Ovary (tissue), 9 donors: ENCODE results near the gene RILPL2. TPM values are rescaled to one million over a fixed set of nuclear protein-coding genes. Genes with fewer than 3 reads are reported as not detected.
A peak's percentile ranks its signal among the peaks of the same experiment; 100 is the strongest.

Experiments used
- DNase-seq, 5 donors: peaks; one replicate each; pipeline ENCODE4 v3.0.0-alpha.2; 2019 to 2020
- H3K27ac ChIP-seq, 2 donors: fragments of 200-600 bp; one replicate each; pipeline versions ENCODE4 v1.5.1 to v1.8.0; 2019 to 2022
- H3K27me3 ChIP-seq: fragments of 200-600 bp; one replicate; pipeline ENCODE4 v1.8.0; 2022
- H3K36me3 ChIP-seq: fragments of 200-600 bp; sonication (generic); one replicate; pipeline ENCODE4 v1.5.1; 2019
- H3K4me1 ChIP-seq: one replicate; pipeline ENCODE4 v1.8.1; 2013; ENCODE audit warnings: mild to moderate bottlenecking, moderate library complexity; ENCODE audit not compliant: insufficient read depth
- H3K4me3 ChIP-seq: fragments of 200-600 bp; sonication (generic); one replicate; pipeline ENCODE4 v1.5.1; 2017
- H3K9me3 ChIP-seq, 2 donors: fragments of 200-600 bp in 1 of 2; sonication (generic) in 1 of 2; one replicate each; pipeline versions ENCODE4 v1.5.1 to v1.8.1; 2013 to 2019; ENCODE audit warnings: mild to moderate bottlenecking in 1 of 2, moderate library complexity in 1 of 2
- EP300 ChIP-seq: sonication (generic); formaldehyde crosslinking; IDR thresholded peaks from one replicate; pipeline ENCODE4 v1.6.1; 2017; ENCODE audit warnings: antibody characterized with exemption
- POLR2A ChIP-seq: fragments of 450-650 bp; IDR thresholded peaks from one replicate; pipeline ENCODE4 v1.6.1; 2017; ENCODE audit warnings: antibody characterized with exemption, mild to moderate bottlenecking, moderate library complexity
- WGBS, 3 donors: extraction: QIAGEN DNeasy Blood & Tissue Kit in 1 of 3; methylation state at CpG; one replicate each; pipeline versions ENCODE4 v1.1.5 to v1.1.7; 2013 to 2017; 5-methylcytosine and 5-hydroxymethylcytosine counted together
- intact Hi-C, 4 donors: fragments of 100-400 bp; cut with DNase I; formaldehyde crosslinking; loops; one replicate each; pipeline versions ENCODE4 v1.11.0 to v1.15.1; 2022 to 2023
- polyA plus RNA-seq, 2 donors: library from polyadenylated mRNA; stranded (reverse); fragments of 200-250 nt in 1 of 2; fragments of 350-450 nt in 1 of 2; fragmentation: Illumina TruSeq in 1 of 2; extraction: RNeasy Lipid Tissue Mini Kit (QIAGEN cat#74804) in 1 of 2; gene quantifications; one replicate each; pipeline ENCODE4 v1.2.3, GENCODE V29; 2013 to 2014
- total RNA-seq, 7 donors: library from RNA; depleted of rRNA in 2 of 7; stranded (reverse); fragments of >200 nt in 2 of 7; fragmentation: NEBNext Ultra II Directional in 3 of 7; extraction: Animal tissue kit (Norgen Biotek cat#: 25700) in 3 of 7; gene quantifications; one replicate each; pipeline versions ENCODE4 v1.1.0 to v1.2.4, GENCODE V29; 2016 to 2023
- TF ChIP-seq, protein P1 (sequence below), 3 donors: fragments of 450-650 bp in 2 of 3; fragments of 200-600 bp in 1 of 3; IDR thresholded peaks; one replicate each; pipeline versions ENCODE4 v1.5.1 to v1.8.0; 2016 to 2022; ENCODE audit warnings: antibody characterized with exemption in 3 of 3, mild to moderate bottlenecking in 1 of 3
- donor health status: DM: no; HTN: no; CAD: no; lungs with moderate emphysema.
- donor health status: DM: no; HTN: no; CAD: no.
- donor health status: Bipolar disorder and iron deficiency.
- donor health status: DM: yes; HTN: yes; CAD: no.
- donor health status: DM: no; HTN: no; CAD: no.
- donor health status: DM: yes; HTN: yes; CAD: no.

The RILPL2 gene
- total and polyA plus RNA-seq, 9 donors = 4.6 to 8.7 (median 5.8) TPM

DNA sequence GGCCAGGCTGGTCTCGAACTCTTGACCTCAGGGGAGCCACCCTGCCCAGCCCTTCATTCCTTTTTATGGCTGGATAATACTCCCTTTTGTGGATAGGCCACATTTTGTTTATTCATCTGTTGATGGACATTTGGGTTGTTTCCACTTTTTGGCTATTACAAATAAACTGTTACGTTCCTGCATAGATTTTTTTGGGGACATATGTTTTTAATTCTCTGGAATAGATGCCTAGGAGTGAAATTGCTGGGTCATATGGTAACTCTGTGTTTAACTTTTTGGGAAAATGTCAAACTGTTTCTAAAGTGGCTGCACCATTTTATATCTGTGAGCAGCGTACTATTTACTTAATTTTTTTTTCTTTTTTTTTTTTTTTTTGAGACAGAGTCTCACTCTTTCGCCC, 42.7 kb downstream of the RILPL2 start:
- Histone ChIP-seq H3K4me3 (no peak overlapping the region), H3K36me3 (no peaks in the 10 kb centered on the region), H3K9me3 (no peaks in the 10 kb centered on the region), H3K27ac (no peak overlapping the region), H3K4me1 (peaks cover 6% of the 10 kb centered on the region), H3K27me3 (no peaks in the 10 kb centered on the region)
- intact Hi-C loops = no loop called here
- WGBS, 3 donors = 83 to 88% (median 86%) methylated on average over 4 of the region's 4 CpGs
- no peak for DNase-seq
- TF ChIP-seq EP300 (no peak), POLR2A (no peak)
- TF ChIP-seq, protein P1, sequence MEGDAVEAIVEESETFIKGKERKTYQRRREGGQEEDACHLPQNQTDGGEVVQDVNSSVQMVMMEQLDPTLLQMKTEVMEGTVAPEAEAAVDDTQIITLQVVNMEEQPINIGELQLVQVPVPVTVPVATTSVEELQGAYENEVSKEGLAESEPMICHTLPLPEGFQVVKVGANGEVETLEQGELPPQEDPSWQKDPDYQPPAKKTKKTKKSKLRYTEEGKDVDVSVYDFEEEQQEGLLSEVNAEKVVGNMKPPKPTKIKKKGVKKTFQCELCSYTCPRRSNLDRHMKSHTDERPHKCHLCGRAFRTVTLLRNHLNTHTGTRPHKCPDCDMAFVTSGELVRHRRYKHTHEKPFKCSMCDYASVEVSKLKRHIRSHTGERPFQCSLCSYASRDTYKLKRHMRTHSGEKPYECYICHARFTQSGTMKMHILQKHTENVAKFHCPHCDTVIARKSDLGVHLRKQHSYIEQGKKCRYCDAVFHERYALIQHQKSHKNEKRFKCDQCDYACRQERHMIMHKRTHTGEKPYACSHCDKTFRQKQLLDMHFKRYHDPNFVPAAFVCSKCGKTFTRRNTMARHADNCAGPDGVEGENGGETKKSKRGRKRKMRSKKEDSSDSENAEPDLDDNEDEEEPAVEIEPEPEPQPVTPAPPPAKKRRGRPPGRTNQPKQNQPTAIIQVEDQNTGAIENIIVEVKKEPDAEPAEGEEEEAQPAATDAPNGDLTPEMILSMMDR (IDR thresholded peaks at IDR 0.05) = no peak

DNA sequence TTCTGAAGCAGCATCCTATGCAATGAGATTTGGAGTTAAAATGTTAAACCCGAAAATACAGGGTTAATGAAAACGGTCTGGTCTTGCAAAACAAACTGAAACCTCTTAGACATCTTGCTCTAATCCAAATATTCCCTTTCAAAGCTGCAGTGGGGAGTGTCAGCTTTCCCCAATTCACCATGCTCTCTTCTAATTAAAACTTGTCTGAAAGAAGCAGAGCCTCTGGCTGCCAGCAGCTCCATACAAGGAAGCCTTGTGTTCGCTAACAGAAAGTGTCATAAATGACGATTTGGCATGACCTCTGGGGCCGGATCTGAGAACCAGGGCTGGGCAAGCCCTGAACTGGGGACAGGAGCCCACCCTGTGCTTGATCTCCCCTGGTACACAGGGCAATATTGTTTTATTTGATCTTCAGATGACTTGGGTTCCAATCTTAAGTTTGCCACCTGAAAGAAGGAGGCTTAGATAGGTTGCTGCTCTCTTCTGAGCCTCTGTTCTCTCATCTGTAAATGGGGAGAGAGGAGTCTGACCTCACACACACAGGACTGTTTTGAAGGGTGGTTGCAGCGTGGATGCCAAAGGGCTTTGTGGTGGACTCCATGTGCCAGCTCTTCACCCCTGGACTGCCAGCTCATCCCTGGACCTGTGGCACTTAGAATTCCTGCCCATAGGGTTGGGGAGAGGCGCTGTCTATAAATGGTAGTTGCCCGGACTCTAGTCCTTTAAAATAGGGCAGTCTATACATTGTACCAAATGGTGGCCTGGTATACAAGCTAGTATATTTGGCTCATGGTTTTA, 44.7 kb downstream of the RILPL2 start:
- Histone ChIP-seq H3K27ac (no peak overlapping the region), H3K9me3 (no peaks in the 10 kb centered on the region), H3K4me1 (peaks cover 8% of the 10 kb centered on the region), H3K4me3 (no peak overlapping the region), H3K36me3 (no peaks in the 10 kb centered on the region), H3K27me3 (no peaks in the 10 kb centered on the region)
- intact Hi-C loops = no loop called here
- no peak for DNase-seq
- WGBS, 3 donors = 76 to 77% (median 77%) methylated on average over 8 of the region's 8 CpGs
- TF ChIP-seq POLR2A (no peak), EP300 (no peak)
- TF ChIP-seq, protein P1 (IDR thresholded peaks at IDR 0.05) = no peak

GRCh38 chr12:123390498-123391426, 45.7 kb downstream of the RILPL2 start:
- Histone ChIP-seq H3K4me3 (peak overlapping the region; percentile 44), H3K4me1 (peaks cover 8% of the 10 kb centered on the region), H3K27me3 (no peaks in the 10 kb centered on the region), H3K9me3 (no peaks in the 10 kb centered on the region), H3K36me3 (no peaks in the 10 kb centered on the region), H3K27ac (peak overlapping the region in 1 of 2 donors; percentile 76)
- TF ChIP-seq POLR2A = no peak
- intact Hi-C loops = no loop called here
- no peak for DNase-seq
- WGBS, 3 donors = 57 to 61% (median 58%) methylated on average over 23 of the region's 23 CpGs

GRCh38 chr12:123389560-123390351, 46.7 kb downstream of the RILPL2 start:
- H3K4me1 ChIP-seq = peaks cover 8% of the 10 kb centered on the region
- TF ChIP-seq, protein P1 (IDR thresholded peaks at IDR 0.05) = no peak
- TF ChIP-seq POLR2A (no peak), EP300 (no peak)
- H3K4me3 ChIP-seq = peak overlapping the region; percentile 44
- intact Hi-C loops = loop anchor here in 1 of 4 donors (2.0 kb wide), 1 partner anchor 25 kb away; the partner anchor contains the start of gene SBNO1
- peak overlapping the region; percentile 74 to 76 for H3K27ac ChIP-seq
- peak in 4 of 5 donors; percentile 25 to 60 (median 44) for DNase-seq
- no peaks in the 10 kb centered on the region for H3K36me3 ChIP-seq
- H3K27me3 ChIP-seq = no peaks in the 10 kb centered on the region
- 2 to 4% (median 3%) methylated on average over 21 to 66 of the region's 66 CpGs for WGBS, 3 donors
- H3K9me3 ChIP-seq = no peaks in the 10 kb centered on the region
